GM12874 (cell line): ENCODE results near the gene PTPN20.

ENCODE experiments used
- CTCF ChIP-seq: IDR thresholded peaks from 2 replicates; pipeline ENCODE4 v1.5.1; 2011; ENCODE audit warnings: low read depth, mild to moderate bottlenecking, control low read depth, low read length, moderate library complexity; ENCODE audit not compliant: insufficient read depth

Gene PTPN20

GRCh38 chr10:47028466-47028865 is 117.2 kb downstream of the PTPN20 start:
- TF ChIP-seq CTCF, result no peak

- TF ChIP-seq CTCF, result no peak
Measured at GRCh38 chr10:47029181-47030009, 118.2 kb downstream of the PTPN20 start.

GRCh38 chr10:47030191-47030703 is 119.0 kb downstream of the PTPN20 start:
- no peak for TF ChIP-seq CTCF

- TF ChIP-seq CTCF, result no peak
Measured at GRCh38 chr10:47031211-47031900, 120.1 kb downstream of the PTPN20 start.

GRCh38 chr10:47031901-47032465 is 120.8 kb downstream of the PTPN20 start:
- TF ChIP-seq CTCF, result no peak

GRCh38 chr10:47033081-47033480 is 121.9 kb downstream of the PTPN20 start:
- TF ChIP-seq CTCF, result no peak

GRCh38 chr10:47033541-47034270 is 122.5 kb downstream of the PTPN20 start:
- TF ChIP-seq CTCF, result no peak
